ENCODE measurements around the gene TCERG1L.
A peak's percentile ranks its signal among the peaks of the same experiment; 100 is the strongest.

Gene TCERG1L

DNA sequence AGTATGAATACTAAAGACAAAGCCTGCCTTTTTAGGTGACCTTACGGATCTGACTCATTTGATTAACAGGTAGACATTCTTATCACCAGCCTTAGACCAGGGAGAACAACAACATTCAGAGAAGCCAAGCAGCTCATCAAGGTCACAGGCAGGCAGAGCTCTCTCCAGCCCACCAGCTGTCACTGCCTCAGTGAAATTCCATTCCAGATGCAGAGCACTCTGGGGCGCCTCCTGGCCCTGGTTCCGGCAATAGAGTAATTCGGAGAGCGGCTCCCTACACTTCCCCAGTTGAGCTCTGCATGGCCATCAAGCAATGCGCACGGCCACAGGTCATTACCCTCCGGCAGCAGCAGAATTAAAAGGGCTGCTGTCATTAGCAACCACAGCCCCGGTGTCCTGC is 164.7 kb downstream of the TCERG1L start:
- Histone ChIP-seq H3K9ac (no peak overlapping the region), H4K20me1 (peaks cover 0 to 16% (median 0%) of the 10 kb centered on the region in 11 experiments; a peak in 4 of 22 replicates), H3K27me3 (no peaks in the 10 kb centered on the region), H3K4me2 (peak overlapping the region in 6 of 11 experiments; percentile 58 to 88 (median 82); a peak in 10 of 22 replicates), H3K4me3 (no peak overlapping the region), H3K36me3 (peaks cover 0 to 49% (median 7%) of the 10 kb centered on the region in 11 experiments; a peak in 9 of 22 replicates), H3K9me3 (replicated peaks in 1 of 11) (peaks cover 11 to 19% (median 16%) of the 10 kb centered on the region in 11 experiments), H3K27ac (no peak overlapping the region), H3K4me1 (peaks cover 0 to 54% (median 26%) of the 10 kb centered on the region in 10 experiments; a peak in 15 of 20 replicates)
- TF ChIP-seq Cebpa-rat (IDR thresholded peaks at IDR 0.05) = no peak

GRCh38 chr10:131145756-131146155 is 165.8 kb downstream of the TCERG1L start:
- H3K4me2 ChIP-seq = no peak overlapping the region
- H3K4me3 ChIP-seq = no peak overlapping the region
- no peak for TF ChIP-seq Cebpa-rat (IDR thresholded peaks at IDR 0.05)
- H3K27ac ChIP-seq = no peak overlapping the region
- peaks cover under 1 to 9% (median 6%) of the 10 kb centered on the region in 11 experiments; a peak in 20 of 22 replicates for H3K9me3 ChIP-seq (replicated peaks in 1 of 11)
- peaks cover 0 to 46% (median 0%) of the 10 kb centered on the region in 11 experiments; a peak in 9 of 22 replicates for H3K36me3 ChIP-seq
- no peak overlapping the region for H3K9ac ChIP-seq
- peaks cover 0 to 53% (median 26%) of the 10 kb centered on the region in 10 experiments; a peak in 15 of 20 replicates for H3K4me1 ChIP-seq
- H4K20me1 ChIP-seq = peaks cover 0 to 16% (median 0%) of the 10 kb centered on the region in 11 experiments; a peak in 4 of 22 replicates
- H3K27me3 ChIP-seq = no peaks in the 10 kb centered on the region

DNA sequence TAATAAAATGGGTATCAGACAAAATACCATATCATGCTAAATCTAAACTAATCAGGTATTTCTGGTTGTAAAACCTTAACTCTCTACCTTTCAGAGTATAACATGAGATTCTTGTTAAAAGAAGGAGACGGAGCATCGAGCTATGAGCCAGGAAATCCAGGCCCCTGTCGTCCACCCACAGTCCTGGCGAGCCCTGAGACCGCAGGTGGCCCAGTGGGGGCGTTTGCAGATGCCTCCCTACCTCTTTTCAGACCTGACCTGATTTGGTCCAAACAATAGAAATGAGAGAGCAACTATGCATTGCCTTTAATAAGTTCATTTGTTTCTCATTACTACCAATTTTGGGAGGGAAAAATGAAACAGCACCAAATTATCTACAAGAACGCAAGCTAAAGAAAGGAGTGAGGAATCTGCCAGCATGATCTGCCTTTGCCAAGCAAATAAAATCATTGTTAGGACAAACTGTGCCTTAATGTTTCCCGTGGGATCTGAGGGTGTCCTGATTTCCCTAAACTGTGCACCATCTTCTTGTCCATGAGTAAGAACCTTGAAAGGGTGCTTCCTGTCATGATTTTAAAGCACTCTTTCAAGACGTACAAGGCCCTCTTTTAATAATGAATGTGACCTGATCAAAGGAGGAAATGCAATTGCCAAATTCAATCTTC is 166.7 kb downstream of the TCERG1L start:
- Histone ChIP-seq H3K9me3 (replicated peaks in 1 of 11) (no peaks in the 10 kb centered on the region; a peak in 1 of 22 replicates), H3K27me3 (no peaks in the 10 kb centered on the region), H3K36me3 (peaks cover 0 to 52% (median 0%) of the 10 kb centered on the region in 11 experiments; a peak in 8 of 22 replicates), H3K4me1 (peaks cover 0 to 44% (median 19%) of the 10 kb centered on the region in 10 experiments; a peak in 15 of 20 replicates), H3K4me2 (peak overlapping the region in 2 of 11 experiments; percentile 5 to 11; a peak in 1 of 22 replicates), H3K9ac (no peak overlapping the region), H3K27ac (no peak overlapping the region), H4K20me1 (peaks cover 0 to 16% (median 0%) of the 10 kb centered on the region in 11 experiments; a peak in 4 of 22 replicates), H3K4me3 (no peak overlapping the region)
- no peak for TF ChIP-seq Cebpa-rat (IDR thresholded peaks at IDR 0.05)

- no peaks in the 10 kb centered on the region for H3K9me3 ChIP-seq (replicated peaks in 1 of 11)
- no peak overlapping the region for H3K4me3 ChIP-seq
- H3K27ac ChIP-seq = no peak overlapping the region
- H3K4me1 ChIP-seq = peaks cover 0 to 38% (median 16%) of the 10 kb centered on the region in 10 experiments; a peak in 15 of 20 replicates
- TF ChIP-seq Cebpa-rat (IDR thresholded peaks at IDR 0.05) = no peak
- peaks cover 0 to 15% (median 0%) of the 10 kb centered on the region in 11 experiments; a peak in 4 of 22 replicates for H4K20me1 ChIP-seq
- H3K36me3 ChIP-seq = peaks cover 0 to 55% (median 0%) of the 10 kb centered on the region in 11 experiments; a peak in 8 of 22 replicates
- no peaks in the 10 kb centered on the region for H3K27me3 ChIP-seq
- H3K9ac ChIP-seq = no peak overlapping the region
- H3K4me2 ChIP-seq = no peak overlapping the region
These were observed 167.3 kb downstream of the TCERG1L start for GRCh38 chr10:131144196-131144595.

DNA sequence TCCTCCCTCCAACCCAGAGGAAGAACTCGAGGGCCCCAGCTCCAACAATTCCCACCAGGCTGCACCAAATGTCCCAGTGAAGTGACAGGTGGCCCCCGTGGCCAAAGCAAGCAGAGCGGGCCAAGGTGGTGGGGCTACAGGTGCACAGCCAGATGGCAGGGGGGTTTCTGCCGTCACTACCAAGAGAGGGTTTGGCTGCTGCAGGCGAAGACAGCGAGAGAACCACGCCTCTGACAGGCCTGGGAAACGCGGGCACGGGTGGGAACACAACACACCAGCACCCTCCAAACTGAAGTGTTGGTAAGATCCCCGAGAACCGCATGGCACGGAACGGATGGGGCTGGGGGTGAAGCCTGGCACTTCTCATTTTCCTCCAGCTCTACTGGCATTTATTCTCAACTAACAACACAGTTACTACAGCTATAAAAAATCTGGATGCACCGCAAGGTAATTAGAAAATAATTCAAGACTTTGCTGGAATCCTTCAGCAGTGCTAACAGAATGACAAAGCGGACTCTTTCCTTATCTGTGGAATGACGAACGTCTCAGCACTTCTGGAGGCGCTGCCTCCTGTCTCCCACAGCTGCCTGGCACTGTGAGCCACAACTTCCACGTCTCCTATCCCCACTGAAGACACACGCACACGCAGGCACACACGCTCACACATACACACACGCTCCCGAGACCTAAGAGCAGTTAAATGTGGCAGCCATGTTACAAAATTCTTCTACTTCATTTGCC is 167.9 kb downstream of the TCERG1L start:
- Histone ChIP-seq H3K27me3 (no peaks in the 10 kb centered on the region), H3K4me2 (no peak overlapping the region), H3K4me1 (peaks cover 0 to 32% (median 12%) of the 10 kb centered on the region in 10 experiments; a peak in 15 of 20 replicates), H3K36me3 (peaks cover 0 to 55% (median 0%) of the 10 kb centered on the region in 11 experiments; a peak in 8 of 22 replicates), H4K20me1 (peaks cover 0 to 9% (median 0%) of the 10 kb centered on the region in 11 experiments; a peak in 4 of 22 replicates), H3K9me3 (replicated peaks in 1 of 11) (no peaks in the 10 kb centered on the region), H3K4me3 (no peak overlapping the region), H3K9ac (no peak overlapping the region), H3K27ac (no peak overlapping the region)
- no peak for TF ChIP-seq Cebpa-rat (IDR thresholded peaks at IDR 0.05)

DNA sequence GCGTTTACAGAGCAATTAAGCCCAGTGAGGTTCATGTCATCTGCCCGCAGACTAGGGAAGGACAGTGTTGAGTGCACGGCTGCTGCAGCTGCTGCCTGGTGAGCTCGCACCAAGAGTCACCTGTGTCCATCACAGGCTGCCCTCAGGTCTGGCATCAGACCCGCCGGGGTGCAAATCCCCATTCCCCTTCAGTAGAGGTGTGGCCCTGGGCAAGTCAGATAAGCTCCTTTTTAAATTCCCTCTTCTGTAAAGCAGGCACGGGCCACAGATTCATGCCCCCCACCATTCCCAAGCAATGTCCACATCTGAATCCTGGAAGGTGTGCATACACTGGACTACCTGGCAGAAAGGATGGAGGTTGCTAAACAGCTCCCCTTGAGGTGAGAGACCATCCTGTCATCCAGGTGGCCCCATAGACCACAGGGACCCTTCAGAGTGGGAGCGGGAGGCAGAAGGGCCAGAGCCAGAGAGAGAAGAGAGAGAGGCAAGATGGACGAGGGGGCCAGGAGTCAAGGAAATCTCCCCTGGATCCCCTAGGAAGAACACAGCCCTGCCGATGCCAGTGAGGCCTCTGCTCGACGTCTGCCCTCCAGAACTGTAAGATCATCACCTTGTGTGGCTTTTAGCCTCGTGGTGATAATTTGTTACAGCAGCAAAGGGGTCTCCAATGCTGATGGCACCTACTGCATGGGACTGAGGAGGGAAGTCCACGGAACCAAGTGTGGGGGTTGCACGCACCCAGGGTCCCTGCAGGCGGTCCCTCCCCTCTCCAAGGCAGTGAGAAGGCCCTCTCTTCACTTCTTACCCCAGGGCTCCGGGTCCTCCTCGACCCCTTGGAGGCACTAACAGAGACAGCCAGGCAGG is 168.8 kb downstream of the TCERG1L start:
- Histone ChIP-seq H3K4me2 (no peak overlapping the region), H3K4me3 (no peak overlapping the region)

DNA sequence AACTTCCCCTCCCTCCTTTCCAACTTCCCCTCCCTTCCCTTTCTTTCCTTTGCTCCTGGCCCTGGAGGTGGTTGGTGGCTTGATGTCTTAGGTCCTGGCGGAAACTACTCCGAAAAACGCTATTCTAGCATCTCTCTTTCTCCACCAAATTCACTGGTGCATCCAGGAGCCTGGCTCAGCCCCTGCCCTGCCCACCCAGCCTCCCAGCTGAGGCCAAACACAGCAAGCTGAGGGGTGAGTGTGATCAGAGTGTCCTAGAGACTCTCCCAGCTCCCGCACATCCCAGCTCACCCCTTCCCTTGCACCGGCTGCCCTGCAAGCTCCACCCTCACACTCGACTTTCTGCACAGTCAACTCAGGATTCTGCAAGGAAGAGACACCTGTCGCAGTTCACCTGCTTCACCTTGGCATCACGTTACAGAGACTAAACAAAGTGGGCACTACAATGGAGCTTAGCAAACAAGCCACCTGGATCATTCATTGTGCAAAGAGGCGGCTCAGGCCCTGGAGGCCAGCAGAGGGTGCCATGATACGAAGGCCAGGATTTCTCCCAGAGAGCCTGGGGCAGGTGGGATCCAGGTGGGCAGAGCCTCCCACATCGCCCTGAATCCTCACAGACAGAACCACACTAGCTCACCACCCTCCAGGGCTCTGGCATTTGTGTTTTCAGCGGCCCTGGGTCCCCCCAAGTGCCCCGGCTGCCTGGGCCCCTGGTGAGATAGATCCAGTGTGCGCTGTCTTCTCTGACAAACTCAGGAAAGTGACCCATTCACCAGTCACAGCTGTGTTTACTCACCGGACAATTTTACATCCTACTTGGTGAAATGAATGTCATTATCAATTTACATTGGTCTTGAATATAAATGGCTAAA is 169.6 kb downstream of the TCERG1L start:
- peaks cover 0 to 18% (median under 1%) of the 10 kb centered on the region in 10 experiments; a peak in 10 of 20 replicates for H3K4me1 ChIP-seq
- no peak overlapping the region for H3K27ac ChIP-seq
- peaks cover 0 to 55% (median 0%) of the 10 kb centered on the region in 11 experiments; a peak in 8 of 22 replicates for H3K36me3 ChIP-seq
- no peak overlapping the region for H3K4me3 ChIP-seq
- no peak for TF ChIP-seq Cebpa-rat (IDR thresholded peaks at IDR 0.05)
- H3K9ac ChIP-seq = no peak overlapping the region
- no peaks in the 10 kb centered on the region for H3K9me3 ChIP-seq (replicated peaks in 1 of 11)
- no peak overlapping the region for H3K4me2 ChIP-seq
- H3K27me3 ChIP-seq = no peaks in the 10 kb centered on the region
- no peaks in the 10 kb centered on the region for H4K20me1 ChIP-seq

More for the DNA sequence above, 168.8 kb downstream of the TCERG1L start:
- H3K27me3 ChIP-seq = no peaks in the 10 kb centered on the region
- TF ChIP-seq Cebpa-rat (IDR thresholded peaks at IDR 0.05) = no peak
- no peaks in the 10 kb centered on the region for H3K9me3 ChIP-seq (replicated peaks in 1 of 11)
- H4K20me1 ChIP-seq = peaks cover 0 to 7% (median 0%) of the 10 kb centered on the region in 11 experiments; a peak in 4 of 22 replicates
- H3K9ac ChIP-seq = no peak overlapping the region
- H3K36me3 ChIP-seq = peaks cover 0 to 55% (median 0%) of the 10 kb centered on the region in 11 experiments; a peak in 8 of 22 replicates
- no peak overlapping the region for H3K27ac ChIP-seq
- peaks cover 0 to 23% (median 8%) of the 10 kb centered on the region in 10 experiments; a peak in 15 of 20 replicates for H3K4me1 ChIP-seq

Measured in BLaER1 treated with 17β-estradiol and CSF1 and Interleukin-3, amounts not matched to agents 10 nM and 100 nM (cell line).